Uterus (tissue), 2 donors: ENCODE measurements around the gene FHIT.

Experiments used
- CTCF ChIP-seq, 4 experiments: fragments of 200-600 bp in 2 of 4; fragments of 450-650 bp in 2 of 4; sonication (generic) in 2 of 4; IDR thresholded peaks; one replicate each; pipeline ENCODE4 v1.5.1; 2016 to 2019; ENCODE audit warnings: antibody characterized with exemption in 4 of 4, mild to moderate bottlenecking in 2 of 4, moderate library complexity in 1 of 4
- POLR2A ChIP-seq, 2 donors: fragments of 450-650 bp; IDR thresholded peaks; one replicate each; pipeline ENCODE4 v1.6.1; 2016; ENCODE audit warnings: antibody characterized with exemption in 2 of 2, mild to moderate bottlenecking in 1 of 2, moderate library complexity in 1 of 2

GRCh38 chr3:61005591-61005990 lies 245.7 kb downstream of the FHIT start:
- no peak for TF ChIP-seq CTCF (IDR thresholded peaks at IDR 0.05)
- TF ChIP-seq POLR2A (IDR thresholded peaks at IDR 0.05): no peak
